GM13977 (cell line): Measurements from ENCODE around the gene NFE2.

Experiments
- DNase-seq: peaks from one replicate; pipeline ENCODE4 v3.0.0; 2012; ENCODE audit warnings: low spot score
- in situ Hi-C: fragments of 300-500 bp; cut with MboI; formaldehyde crosslinking; loops from one replicate; pipeline ENCODE4 v1.12.0; 2022; ENCODE audit warnings: low sequenced_read_pairs, low pct_unique_long_range_greater_than_20kb, mixed read lengths, inconsistent platforms; ENCODE audit not compliant: unreplicated experiment
- TF ChIP-seq, protein P1 (sequence below): IDR thresholded peaks from 2 replicates; pipeline ENCODE4 v1.5.1; 2012; ENCODE audit warnings: mild to moderate bottlenecking, control low read depth; ENCODE audit not compliant: insufficient read depth; ENCODE audit errors: extremely low read depth, missing control alignments

NFE2 gene

DNA sequence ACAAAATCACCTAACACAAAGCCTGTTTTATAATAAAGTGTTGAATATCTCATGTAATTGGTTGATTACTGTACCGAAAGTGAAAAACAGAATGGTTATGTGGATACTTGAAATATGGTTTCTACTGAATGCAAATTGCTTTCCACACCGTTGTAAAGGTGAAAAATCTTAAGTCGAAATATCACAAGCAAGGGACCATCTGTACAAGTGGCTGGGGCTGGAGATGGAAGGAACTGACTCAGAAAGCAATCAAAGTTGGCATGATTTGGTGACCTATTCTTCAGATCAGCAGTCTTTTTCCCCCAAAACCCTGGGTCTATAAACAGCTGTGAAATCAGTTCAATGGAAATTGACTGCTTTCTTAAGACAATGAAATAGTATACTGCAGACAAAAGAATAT lies 24.4 kb downstream of the NFE2 start:
- DNase-seq, result no peak
- in situ Hi-C loops, result no loop called here
- TF ChIP-seq, protein P1, sequence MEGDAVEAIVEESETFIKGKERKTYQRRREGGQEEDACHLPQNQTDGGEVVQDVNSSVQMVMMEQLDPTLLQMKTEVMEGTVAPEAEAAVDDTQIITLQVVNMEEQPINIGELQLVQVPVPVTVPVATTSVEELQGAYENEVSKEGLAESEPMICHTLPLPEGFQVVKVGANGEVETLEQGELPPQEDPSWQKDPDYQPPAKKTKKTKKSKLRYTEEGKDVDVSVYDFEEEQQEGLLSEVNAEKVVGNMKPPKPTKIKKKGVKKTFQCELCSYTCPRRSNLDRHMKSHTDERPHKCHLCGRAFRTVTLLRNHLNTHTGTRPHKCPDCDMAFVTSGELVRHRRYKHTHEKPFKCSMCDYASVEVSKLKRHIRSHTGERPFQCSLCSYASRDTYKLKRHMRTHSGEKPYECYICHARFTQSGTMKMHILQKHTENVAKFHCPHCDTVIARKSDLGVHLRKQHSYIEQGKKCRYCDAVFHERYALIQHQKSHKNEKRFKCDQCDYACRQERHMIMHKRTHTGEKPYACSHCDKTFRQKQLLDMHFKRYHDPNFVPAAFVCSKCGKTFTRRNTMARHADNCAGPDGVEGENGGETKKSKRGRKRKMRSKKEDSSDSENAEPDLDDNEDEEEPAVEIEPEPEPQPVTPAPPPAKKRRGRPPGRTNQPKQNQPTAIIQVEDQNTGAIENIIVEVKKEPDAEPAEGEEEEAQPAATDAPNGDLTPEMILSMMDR, result no peak

DNA sequence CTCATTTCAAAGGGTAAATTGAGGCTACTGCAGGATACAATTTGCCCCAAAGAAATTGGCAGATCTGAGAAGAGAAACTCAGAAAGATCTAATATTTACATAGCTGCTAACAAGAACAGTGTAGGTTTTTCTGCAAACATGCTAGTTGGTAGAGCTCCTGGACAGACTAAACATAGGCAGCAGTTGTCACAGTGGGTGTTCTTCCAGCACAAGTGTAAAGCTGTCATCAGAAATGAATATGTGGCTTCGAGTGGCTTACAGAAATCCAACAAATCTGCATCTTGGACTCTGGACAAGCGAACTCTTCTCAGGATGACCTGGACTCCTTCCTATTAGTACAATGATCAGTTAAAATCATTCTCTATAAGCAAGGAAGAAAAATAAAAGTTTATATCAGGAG lies 26.8 kb downstream of the NFE2 start:
- TF ChIP-seq, protein P1, result no peak
- no peak for DNase-seq
- in situ Hi-C loops, result no loop called here

DNA sequence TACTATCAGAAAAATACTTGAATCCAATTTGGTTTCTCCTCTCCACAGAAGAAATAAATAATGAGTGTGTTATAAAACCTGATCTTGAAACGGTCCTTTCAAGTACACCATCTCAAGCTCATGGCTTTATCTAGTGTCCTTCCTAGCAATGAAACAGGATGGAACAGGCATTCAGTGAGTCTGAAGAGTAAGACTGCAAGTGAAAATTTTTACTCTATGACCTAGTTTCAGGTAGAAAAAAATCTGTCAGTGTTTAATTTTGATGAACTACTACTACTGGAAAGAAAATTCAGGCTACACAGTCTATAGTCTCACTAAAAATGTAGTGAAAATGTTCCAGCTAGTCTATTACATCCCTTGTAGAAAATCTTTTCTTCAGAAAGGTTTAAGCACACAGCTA lies 28.6 kb downstream of the NFE2 start:
- TF ChIP-seq, protein P1, result no peak
- no peak for DNase-seq
- in situ Hi-C loops, result no loop called here

DNA sequence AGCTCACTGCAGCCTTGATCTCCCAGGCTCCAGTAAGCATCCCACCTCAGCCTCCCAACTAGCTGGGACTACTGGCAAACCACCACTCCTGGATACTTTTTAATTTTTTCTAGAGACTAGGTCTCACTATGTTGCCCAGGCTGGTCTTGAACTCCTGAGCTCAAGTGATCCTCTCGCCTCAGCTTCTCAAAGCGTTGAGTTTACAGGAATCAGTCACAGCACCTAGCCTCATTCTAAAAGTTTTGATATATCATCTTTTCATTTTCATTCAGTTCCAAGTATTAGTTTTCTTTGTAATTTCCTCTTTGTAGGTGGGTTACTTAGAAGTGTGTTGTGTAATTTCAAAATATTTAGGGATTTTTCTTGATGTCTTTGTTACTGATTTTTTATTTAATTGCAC lies 30.5 kb downstream of the NFE2 start:
- in situ Hi-C loops, result no loop called here
- DNase-seq, result no peak
- TF ChIP-seq, protein P1, result no peak

DNA sequence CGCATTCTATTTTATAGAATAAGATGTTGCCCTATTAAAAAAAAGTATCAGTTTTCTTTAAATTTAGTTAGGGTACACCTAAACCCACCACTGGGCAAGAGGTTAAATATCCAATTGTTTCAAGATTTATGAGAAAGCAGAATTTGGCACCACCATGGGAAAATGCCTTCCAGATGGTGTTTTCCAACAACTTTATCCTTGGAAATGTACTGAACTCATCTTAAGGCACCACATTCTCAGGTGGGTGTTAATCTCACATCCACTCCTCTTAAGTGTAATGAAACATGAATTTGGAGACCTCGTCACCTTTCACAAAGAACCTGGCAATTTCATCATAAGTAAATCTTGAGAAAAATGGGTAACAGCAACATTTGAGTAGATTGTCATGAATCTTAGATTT lies 34.0 kb downstream of the NFE2 start:
- in situ Hi-C loops, result no loop called here
- no peak for DNase-seq
- TF ChIP-seq, protein P1, result no peak

DNA sequence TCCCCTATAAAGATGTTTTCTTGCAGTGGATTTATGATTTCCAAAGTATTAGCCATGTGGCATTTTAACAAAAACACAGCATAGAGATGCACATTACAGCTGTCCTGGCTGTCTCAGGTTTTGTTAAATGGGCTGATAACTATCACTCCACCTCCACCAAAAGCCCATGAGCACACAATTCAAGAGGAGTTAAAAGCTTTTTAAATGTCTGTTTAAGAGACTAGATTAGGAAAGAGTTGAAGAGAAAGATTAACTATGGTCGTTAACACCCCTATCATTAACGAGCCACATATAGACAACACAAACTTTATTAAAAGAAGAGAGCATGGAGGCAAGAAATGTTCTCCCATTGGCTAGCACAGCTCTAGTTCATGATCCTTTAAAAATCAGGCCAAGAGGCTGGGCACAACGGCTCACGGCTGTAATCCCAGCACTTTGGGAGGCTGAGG lies 35.4 kb downstream of the NFE2 start:
- in situ Hi-C loops, result no loop called here
- DNase-seq, result no peak
- TF ChIP-seq, protein P1, result no peak

DNA sequence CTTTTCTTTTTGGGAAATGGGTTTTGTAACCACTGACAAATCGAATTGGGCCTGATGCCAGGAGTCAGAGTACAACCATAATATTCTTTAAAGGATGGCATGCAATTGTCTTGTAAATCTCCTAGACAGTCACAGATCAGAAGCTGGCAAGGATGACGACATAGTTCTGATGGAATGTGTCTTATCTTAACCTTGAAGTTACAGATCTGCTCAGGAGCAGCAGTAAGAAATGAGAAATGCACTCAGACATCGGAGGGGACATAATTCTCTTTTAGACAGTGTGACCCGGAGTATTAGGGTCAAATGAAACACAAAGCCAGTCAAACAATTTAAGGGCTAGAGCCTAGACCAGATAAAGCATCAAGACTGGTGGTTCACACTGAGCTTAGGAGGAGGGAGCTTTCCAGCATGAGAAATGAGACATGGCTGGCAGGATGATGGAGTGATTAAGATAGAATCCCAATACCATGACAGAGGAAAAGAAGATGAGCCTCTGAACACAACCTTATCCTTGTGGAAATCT lies 38.4 kb downstream of the NFE2 start:
- in situ Hi-C loops, result no loop called here
- DNase-seq, result no peak
- TF ChIP-seq, protein P1, result no peak
